Gastroesophageal sphincter (tissue), 4 donors: ENCODE data around the gene SSC4D. TPM values are rescaled to one million over a fixed set of nuclear protein-coding genes. Genes with fewer than 3 reads are reported as not detected.

Experiments
- ATAC-seq: fragments of 150-250 bp; one replicate; pipeline ENCODE4 v1.9.1; 2016; ENCODE audit warnings: mild to moderate bottlenecking, moderate library complexity
- H3K27ac ChIP-seq, 4 donors: fragments of 200-600 bp; sonication (generic) in 3 of 4; 1 replicate in 3 of 4; 2 replicates in 1 of 4; pipeline ENCODE4 v1.5.1; 2016 to 2019
- H3K27me3 ChIP-seq: fragments of 200-600 bp; sonication (generic); one replicate; pipeline ENCODE4 v1.5.1; 2019
- H3K36me3 ChIP-seq, 2 donors: fragments of 200-600 bp; sonication (generic); one replicate each; pipeline ENCODE4 v1.5.1; 2019; ENCODE audit warnings: control low read depth in 1 of 2
- H3K4me1 ChIP-seq, 3 donors: fragments of 200-600 bp; sonication (generic); 1 replicate in 2 of 3; 2 replicates in 1 of 3; pipeline ENCODE4 v1.5.1; 2016 to 2019; ENCODE audit warnings: control low read depth in 2 of 3
- H3K4me3 ChIP-seq, 2 donors: fragments of 200-600 bp; sonication (generic); one replicate each; pipeline ENCODE4 v1.5.1; 2019; ENCODE audit warnings: mild to moderate bottlenecking in 1 of 2, moderate library complexity in 1 of 2
- H3K9me3 ChIP-seq, 3 donors: fragments of 200-600 bp; sonication (generic); one replicate each; pipeline ENCODE4 v1.5.1; 2017 to 2019; ENCODE audit warnings: control low read depth in 2 of 3
- EP300 ChIP-seq: sonication (generic); formaldehyde crosslinking; IDR thresholded peaks from one replicate; pipeline ENCODE4 v1.6.1; 2017; ENCODE audit warnings: antibody characterized with exemption, mild to moderate bottlenecking
- POLR2A ChIP-seq, 2 donors: fragments of 450-650 bp; IDR thresholded peaks; one replicate each; pipeline ENCODE4 v1.6.1; 2017; ENCODE audit warnings: antibody characterized with exemption in 2 of 2, mild to moderate bottlenecking in 2 of 2, moderate library complexity in 1 of 2
- POLR2AphosphoS5 ChIP-seq: sonication (generic); formaldehyde crosslinking; IDR thresholded peaks from one replicate; pipeline ENCODE4 v1.6.1; 2017; ENCODE audit warnings: antibody characterized with exemption
- WGBS, 2 donors: methylation state at CpG; one replicate each; pipeline ENCODE4 v1.1.5; 2018; ENCODE audit warnings: low coverage in 1 of 2; 5-methylcytosine and 5-hydroxymethylcytosine counted together
- total RNA-seq, 4 donors: library from RNA; depleted of rRNA; stranded (reverse); fragments of >200 nt; gene quantifications; one replicate each; pipeline ENCODE4 v1.1.0, GENCODE V29; 2016
- TF ChIP-seq, protein P1 (sequence below), 4 experiments: fragments of 200-600 bp in 2 of 4; fragments of 450-650 bp in 2 of 4; sonication (generic) in 1 of 4; IDR thresholded peaks; one replicate each; pipeline ENCODE4 v1.5.1; 2017 to 2019; ENCODE audit warnings: antibody characterized with exemption in 4 of 4, mild to moderate bottlenecking in 2 of 4, moderate library complexity in 2 of 4

Gene SSC4D
- total RNA-seq, 4 donors from 2014 or later, result 0.47 to 1.4 (median 1.1) TPM; not detected in 1

- no peak for ATAC-seq
- no peaks in the 10 kb centered on the region for H3K9me3 ChIP-seq
- TF ChIP-seq POLR2AphosphoS5 (no peak), POLR2A (IDR thresholded peaks at IDR 0.05) (no peak)
- H3K27ac ChIP-seq, result no peak overlapping the region
- WGBS, 2 donors, result 72% methylated on average over 11 to 12 of the region's 13 CpGs
- no peaks in the 10 kb centered on the region for H3K36me3 ChIP-seq
- H3K27me3 ChIP-seq, result no peaks in the 10 kb centered on the region
- no peak overlapping the region for H3K4me3 ChIP-seq
- H3K4me1 ChIP-seq, result peaks cover 0 to 24% (median 7%) of the 10 kb centered on the region in 3 donors
These were observed 26.2 kb downstream of the SSC4D start for GRCh38 chr7:76383089-76383944.

DNA sequence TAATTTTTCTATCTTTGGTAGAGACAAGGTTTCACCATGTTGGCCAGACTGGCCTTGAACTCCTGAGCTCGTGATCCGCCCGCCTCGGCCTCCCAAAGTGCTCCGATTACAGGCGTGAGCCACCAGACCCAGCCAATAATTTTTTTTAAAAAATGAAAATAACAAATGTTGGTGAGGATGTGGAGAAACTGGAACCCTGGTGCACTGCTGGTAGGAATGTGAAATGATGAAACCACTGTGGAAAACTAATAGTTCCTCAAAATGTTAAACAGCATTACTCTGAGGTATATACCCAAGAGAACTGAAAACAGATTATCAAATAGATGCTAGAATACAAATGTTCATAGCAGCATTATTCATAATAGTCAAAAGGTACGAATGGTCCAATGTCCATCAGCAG lies 27.7 kb downstream of the SSC4D start:
- H3K9me3 ChIP-seq, result no peaks in the 10 kb centered on the region
- 89 to 100% methylated on average over 1 to 2 of the region's 7 CpGs for WGBS, 2 donors
- TF ChIP-seq POLR2A (IDR thresholded peaks at IDR 0.05) (no peak), POLR2AphosphoS5 (no peak), EP300 (no peak)
- TF ChIP-seq, protein P1, sequence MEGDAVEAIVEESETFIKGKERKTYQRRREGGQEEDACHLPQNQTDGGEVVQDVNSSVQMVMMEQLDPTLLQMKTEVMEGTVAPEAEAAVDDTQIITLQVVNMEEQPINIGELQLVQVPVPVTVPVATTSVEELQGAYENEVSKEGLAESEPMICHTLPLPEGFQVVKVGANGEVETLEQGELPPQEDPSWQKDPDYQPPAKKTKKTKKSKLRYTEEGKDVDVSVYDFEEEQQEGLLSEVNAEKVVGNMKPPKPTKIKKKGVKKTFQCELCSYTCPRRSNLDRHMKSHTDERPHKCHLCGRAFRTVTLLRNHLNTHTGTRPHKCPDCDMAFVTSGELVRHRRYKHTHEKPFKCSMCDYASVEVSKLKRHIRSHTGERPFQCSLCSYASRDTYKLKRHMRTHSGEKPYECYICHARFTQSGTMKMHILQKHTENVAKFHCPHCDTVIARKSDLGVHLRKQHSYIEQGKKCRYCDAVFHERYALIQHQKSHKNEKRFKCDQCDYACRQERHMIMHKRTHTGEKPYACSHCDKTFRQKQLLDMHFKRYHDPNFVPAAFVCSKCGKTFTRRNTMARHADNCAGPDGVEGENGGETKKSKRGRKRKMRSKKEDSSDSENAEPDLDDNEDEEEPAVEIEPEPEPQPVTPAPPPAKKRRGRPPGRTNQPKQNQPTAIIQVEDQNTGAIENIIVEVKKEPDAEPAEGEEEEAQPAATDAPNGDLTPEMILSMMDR (IDR thresholded peaks at IDR 0.05), result no peak
- no peaks in the 10 kb centered on the region for H3K27me3 ChIP-seq
- H3K36me3 ChIP-seq, result no peaks in the 10 kb centered on the region
- ATAC-seq, result no peak
- H3K4me1 ChIP-seq, result peaks cover 0 to 24% (median 7%) of the 10 kb centered on the region in 3 donors
- no peak overlapping the region for H3K4me3 ChIP-seq
- H3K27ac ChIP-seq, result no peak overlapping the region

- no peak for ATAC-seq
- Histone ChIP-seq H3K27ac (peak overlapping the region; percentile 76 to 93 (median 92)), H3K4me3 (peak overlapping the region in 1 of 2 donors; percentile 48), H3K36me3 (no peaks in the 10 kb centered on the region), H3K27me3 (no peaks in the 10 kb centered on the region), H3K4me1 (peaks cover 0 to 24% (median 7%) of the 10 kb centered on the region in 3 donors), H3K9me3 (no peaks in the 10 kb centered on the region)
- 44% methylated on average over 5 of the region's 7 CpGs; no CpG with 5 or more reads in 1 of the 2 donors for WGBS, 2 donors
- TF ChIP-seq POLR2A (IDR thresholded peaks at IDR 0.05) (no peak), EP300 (no peak), POLR2AphosphoS5 (no peak)
- TF ChIP-seq, protein P1 (IDR thresholded peaks at IDR 0.05), result no peak
These were observed 28.9 kb downstream of the SSC4D start for GRCh38 chr7:76380623-76380966.

DNA sequence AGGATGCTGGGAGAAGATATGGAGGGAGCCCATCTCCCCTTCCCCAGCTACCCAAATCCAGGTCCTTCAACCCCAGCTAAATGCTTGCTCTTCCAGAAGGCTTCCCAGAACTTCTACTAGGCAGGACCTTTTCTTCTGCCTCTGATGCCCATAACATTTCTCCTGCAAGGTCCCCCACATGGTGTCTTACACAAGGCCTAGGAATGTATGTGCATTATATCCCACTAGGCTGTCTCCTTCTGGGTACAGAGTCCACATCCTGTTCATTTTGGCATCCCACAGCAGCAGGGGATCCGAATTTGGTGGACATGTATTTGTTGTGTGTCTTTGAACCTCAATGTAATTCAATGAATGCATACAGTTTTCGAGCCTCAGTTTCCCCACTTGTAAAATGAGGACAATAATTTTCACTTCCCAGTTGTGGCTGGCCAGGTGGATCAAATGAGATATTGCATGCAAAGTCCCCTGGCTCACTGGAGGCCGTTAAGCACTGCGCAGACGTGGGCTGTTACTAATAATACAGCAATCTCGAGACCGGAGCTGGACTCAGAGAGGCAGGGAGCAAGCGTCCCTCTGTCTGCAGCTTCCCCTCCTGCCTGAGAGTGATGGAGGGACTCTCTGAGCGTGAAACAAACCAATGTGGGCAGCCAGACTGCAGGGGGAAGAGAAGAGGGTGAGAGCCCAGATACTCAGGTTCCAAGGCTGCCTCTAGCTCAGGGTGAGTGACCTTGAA lies 32.1 kb downstream of the SSC4D start:
- no peaks in the 10 kb centered on the region for H3K9me3 ChIP-seq
- H3K4me3 ChIP-seq, result no peak overlapping the region
- no peak for ATAC-seq
- H3K4me1 ChIP-seq, result peaks cover 0 to 33% (median 7%) of the 10 kb centered on the region in 3 donors
- H3K27me3 ChIP-seq, result no peaks in the 10 kb centered on the region
- WGBS, 2 donors, result 68 to 86% methylated on average over 2 to 4 of the region's 9 CpGs
- TF ChIP-seq EP300 (no peak), POLR2AphosphoS5 (no peak), POLR2A (IDR thresholded peaks at IDR 0.05) (no peak)
- TF ChIP-seq, protein P1 (IDR thresholded peaks at IDR 0.05), result no peak
- no peaks in the 10 kb centered on the region for H3K36me3 ChIP-seq
- no peak overlapping the region for H3K27ac ChIP-seq

DNA sequence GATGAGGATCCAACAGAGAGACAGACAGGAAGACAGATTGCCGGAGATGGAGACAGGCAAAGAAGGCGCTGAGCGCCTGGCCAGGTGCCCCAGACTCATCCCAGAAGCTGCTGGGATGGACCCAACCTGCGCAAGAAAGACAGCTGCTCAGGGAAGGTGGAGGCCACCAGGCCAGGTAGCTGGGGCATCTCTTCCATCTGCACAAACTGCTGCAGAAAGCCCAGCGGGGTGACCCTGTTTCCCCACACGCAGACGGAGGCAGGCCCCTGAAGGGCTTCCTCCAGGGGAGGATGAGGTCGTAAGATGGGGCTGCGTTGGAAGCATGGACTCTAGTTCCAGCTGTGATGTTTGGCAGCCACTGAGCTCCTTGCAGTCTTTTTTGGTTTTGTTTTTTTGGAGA lies 34.2 kb downstream of the SSC4D start:
- Histone ChIP-seq H3K36me3 (no peaks in the 10 kb centered on the region), H3K4me1 (peaks cover 0 to 24% (median under 1%) of the 10 kb centered on the region in 3 donors), H3K9me3 (no peaks in the 10 kb centered on the region), H3K4me3 (no peak overlapping the region), H3K27me3 (no peaks in the 10 kb centered on the region), H3K27ac (no peak overlapping the region)
- ATAC-seq, result no peak
- WGBS, 2 donors, result 69 to 91% methylated on average over 6 to 9 of the region's 9 CpGs
- TF ChIP-seq POLR2A (IDR thresholded peaks at IDR 0.05) (no peak), EP300 (no peak)
